DND-41 (cell line): ENCODE data around the gene ZNF326.

Experiments
- CTCF ChIP-seq: IDR thresholded peaks from 2 replicates; pipeline ENCODE4 v1.5.1; 2012; ENCODE audit warnings: borderline replicate concordance, low read length, moderate library complexity, mild to moderate bottlenecking; ENCODE audit not compliant: poor library complexity, severe bottlenecking; ENCODE audit errors: extremely low read depth
- EZH2 ChIP-seq: IDR thresholded peaks from 3 replicates; pipeline ENCODE4 v1.6.1; 2012; ENCODE audit warnings: borderline replicate concordance, low read depth, mild to moderate bottlenecking, moderate library complexity, low read length, inconsistent platforms; ENCODE audit not compliant: severe bottlenecking

GRCh38 chr1:89994805-89995597 lies at the start of gene ZNF326:
- peak; percentile 16 for TF ChIP-seq CTCF
- no peak for TF ChIP-seq EZH2
